GM12878 (cell line): ENCODE results near the gene VMP1. TPM values are rescaled to one million over a fixed set of nuclear protein-coding genes. Genes with fewer than 3 reads are reported as not detected.

ENCODE experiments used
- ATAC-seq: fragments of 200-7000 bp; cut with Tn5 transposase; 3 replicates; pipeline ENCODE4 v1.9.1; 2020; ENCODE audit warnings: mild to moderate bottlenecking, moderate library complexity
- BruUV-seq: library from RNA; stranded (reverse); fragments of 400-500 nt; replicated peaks from 2 replicates; lab custom pipeline; 2021; lab: Mats Ljungman, UMichigan
- CTCF ChIA-PET: fragments of 300-600 bp; sonication (Branson Sonifier 250); formaldehyde crosslinking; extraction: SDS; loops from one replicate; lab custom pipeline; 2021; ENCODE audit warnings: inconsistent platforms; lab: Yijun Ruan, JAX
- POLR2A ChIA-PET: fragments of 350-600 bp; formaldehyde crosslinking; extraction: SDS; loops from one replicate; lab custom pipeline; 2021; ENCODE audit warnings: inconsistent platforms; lab: Charles Lee
- RAD21 ChIA-PET: fragments of 300-600 bp; sonication (Branson Sonifier 250); formaldehyde crosslinking; loops from one replicate; lab custom pipeline; 2023; ENCODE audit warnings: antibody characterized with exemption; ENCODE audit not compliant: unreplicated experiment; lab: Charles Lee
- SMC1A ChIA-PET: fragments of 300-600 bp; sonication (Branson Sonifier 250); formaldehyde crosslinking; loops from one replicate; lab custom pipeline; 2023; ENCODE audit not compliant: unreplicated experiment, uncharacterized antibody; lab: Charles Lee
- DNase-seq: peaks from one replicate; pipeline ENCODE4 v3.0.0-alpha.2; 2011; ENCODE audit warnings: low read depth, low spot score
- FAIRE-seq: peaks from 3 replicates; lab custom pipeline; 2011; peaks lifted over from hg19 to GRCh38; lab: Jason Lieb, UNC
- H2AFZ ChIP-seq: 2 replicates; pipeline ENCODE4 v1.6.0; 2011; ENCODE audit warnings: low read depth, low read length, control low read depth; ENCODE audit not compliant: control insufficient read depth
- H3K27ac ChIP-seq: 2 replicates; pipeline ENCODE4 v1.5.1; 2011; ENCODE audit warnings: control low read depth; ENCODE audit not compliant: control insufficient read depth, insufficient read depth
- H3K27me3 ChIP-seq, 2 experiments: replicated peaks in 1 of 2; 2 replicates each; pipeline versions ENCODE4 v1.6.0 to v1.6.1; 2011; ENCODE audit warnings: low read length in 1 of 2; ENCODE audit not compliant: control insufficient read depth in 2 of 2, insufficient read depth in 2 of 2
- H3K36me3 ChIP-seq, 2 experiments: 2 replicates each; pipeline ENCODE4 v1.5.1; 2011; ENCODE audit warnings: low read length in 1 of 2; ENCODE audit not compliant: control insufficient read depth in 2 of 2, insufficient read depth in 2 of 2
- H3K4me1 ChIP-seq: 2 replicates; pipeline ENCODE4 v1.6.1; 2011; ENCODE audit warnings: mild to moderate bottlenecking, low read length, moderate library complexity, mixed read lengths; ENCODE audit not compliant: control insufficient read depth, insufficient read depth
- H3K4me2 ChIP-seq: 2 replicates; pipeline ENCODE4 v1.6.0; 2011; ENCODE audit warnings: control low read depth; ENCODE audit not compliant: control insufficient read depth, insufficient read depth
- H3K4me3 ChIP-seq: fragments of 200-600 bp; sonication (generic); 2 replicates; pipeline ENCODE4 v1.5.1; 2016
- H3K79me2 ChIP-seq: 2 replicates; pipeline ENCODE4 v1.6.0; 2011; ENCODE audit warnings: low read length; ENCODE audit not compliant: control insufficient read depth, insufficient read depth
- H3K9ac ChIP-seq: 2 replicates; pipeline ENCODE4 v1.8.0; 2011; ENCODE audit warnings: low read length, control low read depth, mixed read lengths; ENCODE audit not compliant: control insufficient read depth, insufficient read depth
- H3K9me3 ChIP-seq: replicated peaks from 3 replicates; pipeline ENCODE4 v1.5.1; 2011; ENCODE audit warnings: mild to moderate bottlenecking, low read length; ENCODE audit not compliant: control insufficient read depth, insufficient read depth
- H4K20me1 ChIP-seq: 2 replicates; pipeline ENCODE4 v1.6.0; 2011; ENCODE audit not compliant: control insufficient read depth, insufficient read depth
- ATF7 ChIP-seq: fragments of 450-650 bp; IDR thresholded peaks from 2 replicates; pipeline ENCODE4 v1.6.1; 2016; ENCODE audit warnings: low read depth, mild to moderate bottlenecking
- KDM1A ChIP-seq: fragments of 200-600 bp; sonication (generic); IDR thresholded peaks from 2 replicates; pipeline ENCODE4 v1.6.1; 2016; ENCODE audit warnings: borderline replicate concordance
- NFYA ChIP-seq: IDR thresholded peaks from 2 replicates; pipeline ENCODE4 v1.6.1; 2011; ENCODE audit warnings: low read depth, mild to moderate bottlenecking, low read length, improper control_type of control experiment, borderline replicate concordance
- RCOR1 ChIP-seq: conservative IDR thresholded peaks from 2 replicates; pipeline ENCODE4 v1.6.1; 2012; ENCODE audit warnings: low read depth, low read length, improper control_type of control experiment
- WGBS: methylation state at CpG from one replicate; pipeline ENCODE4 v1.1.6; 2016; ENCODE audit warnings: low lambda C conversion rate; ENCODE audit not compliant: insufficient replicate concordance, insufficient coverage; ENCODE audit errors: missing lambda C conversion rate; 5-methylcytosine and 5-hydroxymethylcytosine counted together
- in situ Hi-C: fragments of 300-500 bp; cut with MboI; formaldehyde crosslinking; loops from 9 replicates; pipeline ENCODE4 v1.14.3; 2018; ENCODE audit warnings: mixed read lengths
- intact Hi-C: fragments of 100-400 bp; cut with micrococcal nuclease; formaldehyde crosslinking; loops from one replicate; pipeline ENCODE4 v1.14.2; 2022; ENCODE audit not compliant: unreplicated experiment
- polyA plus RNA-seq, 11 experiments: library from polyadenylated mRNA; depleted of rRNA in 4 of 11; unstranded in 6 of 11; stranded (reverse) in 5 of 11; fragments of >200 nt; fragmentation: Nextera tagmentation in 4 of 11; fragmentation: Illumina TruSeq in 1 of 11; extraction: Ambion mirVana in 4 of 11; extraction: Trizol in 1 of 11; gene quantifications; 1 replicate in 1 of 11; 2 replicates in 10 of 11; pipeline versions ENCODE4 v1.2.1 to v1.2.3, GENCODE V29; 2011 to 2016; ENCODE audit warnings: inconsistent platforms in 2 of 11, missing spikeins in 2 of 11, low read depth in 1 of 11
- total RNA-seq, 4 experiments: library from RNA; depleted of rRNA in 3 of 4; stranded (reverse); fragments of >200 nt in 3 of 4; fragmentation: Illumina TruSeq in 1 of 4; extraction: Trizol in 1 of 4; gene quantifications; 2 replicates each; pipeline versions ENCODE4 v1.2.1 to v1.2.3, GENCODE V29; 2013 to 2021
- TF ChIP-seq, protein P1 (sequence below): fragments of 450-650 bp; IDR thresholded peaks from 2 replicates; pipeline ENCODE4 v1.6.1; 2017; ENCODE audit warnings: low read depth, mild to moderate bottlenecking, moderate library complexity
- TF ChIP-seq, protein P2 (sequence below): IDR thresholded peaks from 2 replicates; pipeline ENCODE4 v1.6.1; 2011; ENCODE audit warnings: low read depth, mild to moderate bottlenecking, low read length, moderate library complexity, borderline replicate concordance; ENCODE audit errors: extremely low read depth
- TF ChIP-seq, protein P3 (sequence below): fragments of 450-650 bp; IDR thresholded peaks from 2 replicates; pipeline ENCODE4 v1.6.1; 2017; ENCODE audit warnings: mild to moderate bottlenecking, moderate library complexity

VMP1 gene
- total and polyA plus RNA-seq, 10 of the 15 experiments (the other 5 are each of a cell fraction or from before 2014, with no cell fraction given): 88.4 to 199 (median 132) TPM

DNA sequence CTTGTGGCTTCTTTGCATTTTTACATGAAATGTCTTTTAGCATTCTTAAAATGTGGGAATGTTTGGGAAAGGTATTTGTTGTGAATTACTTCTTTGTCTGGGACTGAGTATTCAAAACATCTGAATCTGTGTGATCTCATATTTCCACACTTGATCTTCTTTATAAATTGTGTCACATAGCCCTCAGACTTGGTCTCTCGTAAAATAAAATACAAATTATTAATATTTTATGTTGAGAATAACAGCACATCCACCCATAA lies 103.4 kb downstream of the VMP1 start:
- no peak for DNase-seq
- H4K20me1 ChIP-seq: no peaks in the 10 kb centered on the region
- peaks cover 5% of the 10 kb centered on the region; the same call in 1 of the 2 replicates for H3K4me1 ChIP-seq
- POLR2A ChIA-PET: interaction anchor here (1.0 to 2.9 kb wide), 2 partner anchors 8 to 17 kb away, joined by 3 to 14 read pairs; no protein-coding TSS in a partner anchor
- in situ Hi-C loops (no loop called here), intact Hi-C loops (no loop called here)
- no peak for FAIRE-seq
- RAD21 ChIA-PET: interaction anchor here (1.9 kb wide), 1 partner anchor 57 kb away, joined by 5 read pairs; no protein-coding TSS in a partner anchor
- H3K4me3 ChIP-seq: no peak overlapping the region
- no TSS peak for BruUV-seq
- CTCF ChIA-PET: interaction anchor here (1.0 kb wide), 1 partner anchor 16 kb away, joined by 3 read pairs; no protein-coding TSS in a partner anchor
- WGBS: 90% methylated on average over 1 of the region's 1 CpG
- no peak overlapping the region for H2AFZ ChIP-seq
- ATAC-seq: no peak
- TF ChIP-seq, protein P1, sequence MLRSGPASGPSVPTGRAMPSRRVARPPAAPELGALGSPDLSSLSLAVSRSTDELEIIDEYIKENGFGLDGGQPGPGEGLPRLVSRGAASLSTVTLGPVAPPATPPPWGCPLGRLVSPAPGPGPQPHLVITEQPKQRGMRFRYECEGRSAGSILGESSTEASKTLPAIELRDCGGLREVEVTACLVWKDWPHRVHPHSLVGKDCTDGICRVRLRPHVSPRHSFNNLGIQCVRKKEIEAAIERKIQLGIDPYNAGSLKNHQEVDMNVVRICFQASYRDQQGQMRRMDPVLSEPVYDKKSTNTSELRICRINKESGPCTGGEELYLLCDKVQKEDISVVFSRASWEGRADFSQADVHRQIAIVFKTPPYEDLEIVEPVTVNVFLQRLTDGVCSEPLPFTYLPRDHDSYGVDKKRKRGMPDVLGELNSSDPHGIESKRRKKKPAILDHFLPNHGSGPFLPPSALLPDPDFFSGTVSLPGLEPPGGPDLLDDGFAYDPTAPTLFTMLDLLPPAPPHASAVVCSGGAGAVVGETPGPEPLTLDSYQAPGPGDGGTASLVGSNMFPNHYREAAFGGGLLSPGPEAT: no peak
- TF ChIP-seq KDM1A: no peak
- TF ChIP-seq ATF7: no peak
- no peak for TF ChIP-seq RCOR1
- TF ChIP-seq, protein P2, sequence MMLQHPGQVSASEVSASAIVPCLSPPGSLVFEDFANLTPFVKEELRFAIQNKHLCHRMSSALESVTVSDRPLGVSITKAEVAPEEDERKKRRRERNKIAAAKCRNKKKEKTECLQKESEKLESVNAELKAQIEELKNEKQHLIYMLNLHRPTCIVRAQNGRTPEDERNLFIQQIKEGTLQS: no peak
- TF ChIP-seq, protein P3, sequence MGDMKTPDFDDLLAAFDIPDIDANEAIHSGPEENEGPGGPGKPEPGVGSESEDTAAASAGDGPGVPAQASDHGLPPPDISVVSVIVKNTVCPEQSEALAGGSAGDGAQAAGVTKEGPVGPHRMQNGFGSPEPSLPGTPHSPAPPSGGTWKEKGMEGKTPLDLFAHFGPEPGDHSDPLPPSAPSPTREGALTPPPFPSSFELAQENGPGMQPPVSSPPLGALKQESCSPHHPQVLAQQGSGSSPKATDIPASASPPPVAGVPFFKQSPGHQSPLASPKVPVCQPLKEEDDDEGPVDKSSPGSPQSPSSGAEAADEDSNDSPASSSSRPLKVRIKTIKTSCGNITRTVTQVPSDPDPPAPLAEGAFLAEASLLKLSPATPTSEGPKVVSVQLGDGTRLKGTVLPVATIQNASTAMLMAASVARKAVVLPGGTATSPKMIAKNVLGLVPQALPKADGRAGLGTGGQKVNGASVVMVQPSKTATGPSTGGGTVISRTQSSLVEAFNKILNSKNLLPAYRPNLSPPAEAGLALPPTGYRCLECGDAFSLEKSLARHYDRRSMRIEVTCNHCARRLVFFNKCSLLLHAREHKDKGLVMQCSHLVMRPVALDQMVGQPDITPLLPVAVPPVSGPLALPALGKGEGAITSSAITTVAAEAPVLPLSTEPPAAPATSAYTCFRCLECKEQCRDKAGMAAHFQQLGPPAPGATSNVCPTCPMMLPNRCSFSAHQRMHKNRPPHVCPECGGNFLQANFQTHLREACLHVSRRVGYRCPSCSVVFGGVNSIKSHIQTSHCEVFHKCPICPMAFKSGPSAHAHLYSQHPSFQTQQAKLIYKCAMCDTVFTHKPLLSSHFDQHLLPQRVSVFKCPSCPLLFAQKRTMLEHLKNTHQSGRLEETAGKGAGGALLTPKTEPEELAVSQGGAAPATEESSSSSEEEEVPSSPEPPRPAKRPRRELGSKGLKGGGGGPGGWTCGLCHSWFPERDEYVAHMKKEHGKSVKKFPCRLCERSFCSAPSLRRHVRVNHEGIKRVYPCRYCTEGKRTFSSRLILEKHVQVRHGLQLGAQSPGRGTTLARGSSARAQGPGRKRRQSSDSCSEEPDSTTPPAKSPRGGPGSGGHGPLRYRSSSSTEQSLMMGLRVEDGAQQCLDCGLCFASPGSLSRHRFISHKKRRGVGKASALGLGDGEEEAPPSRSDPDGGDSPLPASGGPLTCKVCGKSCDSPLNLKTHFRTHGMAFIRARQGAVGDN: no peak
- no peak for TF ChIP-seq NFYA
- no peaks in the 10 kb centered on the region; a peak in 1 of 4 replicates for H3K36me3 ChIP-seq
- H3K9ac ChIP-seq: no peak overlapping the region
- no peaks in the 10 kb centered on the region for H3K9me3 ChIP-seq
- SMC1A ChIA-PET: interaction anchor here (0.5 to 2.0 kb wide), 6 partner anchors 13 to 47 kb away, joined by 3 to 6 read pairs (median 4); no protein-coding TSS in a partner anchor
- H3K27ac ChIP-seq: no peak overlapping the region
- H3K27me3 ChIP-seq: no peaks in the 10 kb centered on the region
- no peaks in the 10 kb centered on the region for H3K79me2 ChIP-seq
- H3K4me2 ChIP-seq: no peak overlapping the region
